Measurements from ENCODE around the gene PCDHGA7. TPM values are rescaled to one million over a fixed set of nuclear protein-coding genes. Genes with fewer than 3 reads are reported as not detected.
A peak's percentile ranks its signal among the peaks of the same experiment; 100 is the strongest.
"Not testable (repeated sequence)": the region's sequence is repeated elsewhere in the genome, so short reads cannot be mapped to it uniquely, and the experiment has no call there.

PCDHGA7 gene
- total RNA-seq, 1 donor from 2014 or later = 1.6 TPM

GRCh38 chr5:141392429-141393198 lies 10.1 kb downstream of the PCDHGA7 start, which contains the start of gene PCDHGA8:
PCDHGA8 (plus strand) TSS chr5:141392633; CDS start chr5:141392814, 181 bp downstream.
- Mint-ChIP-seq H3K4me3 (no peak within 1 kb of the TSS), H3K27ac (no peak within 1 kb of the TSS), H3K9me3 (peaks cover 19% of the 10 kb centered on the region), H3K27me3 (peaks cover 54% of the 10 kb centered on the region), H3K4me1 (no peaks in the 10 kb centered on the region), H3K36me3 (ENCODE audit: low read depth) (peaks cover 2% of the 10 kb centered on the region)
- no peak for DNase-seq
- no peak for ATAC-seq (ENCODE audit: low read depth)
- intact Hi-C loops (cut with micrococcal nuclease) = no loop called here
- ChIA-PET POLR2A (no interaction called here), CTCF (interaction anchor here (1.2 kb wide), 1 partner anchor 175 kb away, joined by 3 read pairs; no protein-coding TSS in a partner anchor)
- TF ChIP-seq CTCF (IDR thresholded peaks at IDR 0.05) = no peak

- ChIA-PET CTCF (no interaction called here), POLR2A (no interaction called here)
- TF ChIP-seq CTCF (IDR thresholded peaks at IDR 0.05) = no peak
- peaks cover 19% of the 10 kb centered on the region for H3K9me3 Mint-ChIP-seq
- no peak overlapping the region for H3K27ac Mint-ChIP-seq
- intact Hi-C loops (cut with micrococcal nuclease) = no loop called here
- no peak for DNase-seq
- H3K4me3 Mint-ChIP-seq = no peak overlapping the region
- no peaks in the 10 kb centered on the region for H3K4me1 Mint-ChIP-seq
- ATAC-seq (ENCODE audit: low read depth) = no peak
- H3K36me3 Mint-ChIP-seq (ENCODE audit: low read depth) = peaks cover 2% of the 10 kb centered on the region
- H3K27me3 Mint-ChIP-seq = peaks cover 53% of the 10 kb centered on the region
Observed at GRCh38 chr5:141393267-141393666, 10.7 kb downstream of the PCDHGA7 start.

- POLR2A ChIA-PET; ATAC-seq (ENCODE audit: low read depth); H3K4me1 Mint-ChIP-seq; H3K4me3 Mint-ChIP-seq; intact Hi-C loops (cut with micrococcal nuclease); H3K27ac Mint-ChIP-seq; H3K36me3 Mint-ChIP-seq (ENCODE audit: low read depth); DNase-seq: not testable (repeated sequence)
- Mint-ChIP-seq H3K27me3 (peaks cover 52% of the 10 kb centered on the region), H3K9me3 (peaks cover 22% of the 10 kb centered on the region)
- CTCF ChIA-PET = interaction anchor here (1.1 kb wide), 1 partner anchor 25 kb away, joined by 3 read pairs; the partner anchor contains the start of gene PCDHGB3
Observed at GRCh38 chr5:141394401-141395187, 12.1 kb downstream of the PCDHGA7 start.

GRCh38 chr5:141397756-141398551 lies 15.4 kb downstream of the PCDHGA7 start, which contains the start of gene PCDHGB5:
PCDHGB5 (plus strand) TSS chr5:141397947; CDS start chr5:141398128, 181 bp downstream.
- DNase-seq; POLR2A ChIA-PET; H3K4me1 Mint-ChIP-seq; H3K27ac Mint-ChIP-seq; intact Hi-C loops (cut with micrococcal nuclease); H3K36me3 Mint-ChIP-seq (ENCODE audit: low read depth): not testable (repeated sequence)
- H3K4me3 Mint-ChIP-seq = peak within 1 kb of the TSS; percentile 60
- peaks cover 50% of the 10 kb centered on the region for H3K27me3 Mint-ChIP-seq
- CTCF ChIA-PET = interaction anchor here (0.7 to 1.8 kb wide), 7 partner anchors 10 to 169 kb away, joined by 3 to 6 read pairs (median 3); partner anchors contain the start of genes PCDHGA6, PCDHGB3 and PCDHGB6
- ATAC-seq (ENCODE audit: low read depth) = peak; percentile 98
- H3K9me3 Mint-ChIP-seq = peaks cover 17% of the 10 kb centered on the region

GRCh38 chr5:141398608-141399007 lies 16.1 kb downstream of the PCDHGA7 start:
- ATAC-seq (ENCODE audit: low read depth) (no peak), DNase-seq (no peak)
- ChIA-PET POLR2A (no interaction called here), CTCF (interaction anchor here (1.5 to 1.8 kb wide), 2 partner anchors 24 to 126 kb away, joined by 3 to 6 read pairs; no protein-coding TSS in a partner anchor)
- H3K9me3 Mint-ChIP-seq = peaks cover 15% of the 10 kb centered on the region
- no peaks in the 10 kb centered on the region for H3K36me3 Mint-ChIP-seq (ENCODE audit: low read depth)
- no peak overlapping the region for H3K27ac Mint-ChIP-seq
- peaks cover 6% of the 10 kb centered on the region for H3K4me1 Mint-ChIP-seq
- TF ChIP-seq CTCF (IDR thresholded peaks at IDR 0.05) = no peak
- H3K27me3 Mint-ChIP-seq = peaks cover 53% of the 10 kb centered on the region
- intact Hi-C loops (cut with micrococcal nuclease) = no loop called here
- no peak overlapping the region for H3K4me3 Mint-ChIP-seq

Data from activated B cell treated with CpG ODN at 0.5 μM for 24 hours (primary cell).